ENCODE results near the gene PRKCA. TPM values are rescaled to one million over a fixed set of nuclear protein-coding genes. Genes with fewer than 3 reads are reported as not detected.

Gene PRKCA
- total RNA-seq, 1 experiment from 2014 or later, result 36.1 TPM

- Histone ChIP-seq H3K9me3 (replicated peaks) (no peaks in the 10 kb centered on the region), H3K4me1 (replicated peaks) (peaks cover 31% of the 10 kb centered on the region), H3K27ac (peak overlapping the region; percentile 63), H3K36me3 (no peaks in the 10 kb centered on the region), H3K27me3 (replicated peaks) (no peaks in the 10 kb centered on the region), H3K4me3 (no peak overlapping the region)
- DNase-seq (ENCODE audit: low read depth in 1 of 2, low spot score in 2 of 2), result peak; percentile 84 to 91
Measured at GRCh38 chr17:66494023-66494803, 191.8 kb downstream of the PRKCA start.

- peaks cover 31% of the 10 kb centered on the region for H3K4me1 ChIP-seq (replicated peaks)
- no peaks in the 10 kb centered on the region for H3K9me3 ChIP-seq (replicated peaks)
- DNase-seq (ENCODE audit: low read depth in 1 of 2, low spot score in 2 of 2), result no peak
- no peak overlapping the region for H3K27ac ChIP-seq
- no peaks in the 10 kb centered on the region for H3K36me3 ChIP-seq
- H3K27me3 ChIP-seq (replicated peaks), result no peaks in the 10 kb centered on the region
- H3K4me3 ChIP-seq, result no peak overlapping the region
Measured at GRCh38 chr17:66495035-66495434, 192.6 kb downstream of the PRKCA start.

- Histone ChIP-seq H3K4me3 (no peak overlapping the region), H3K27me3 (replicated peaks) (no peaks in the 10 kb centered on the region), H3K27ac (no peak overlapping the region), H3K4me1 (replicated peaks) (peaks cover 31% of the 10 kb centered on the region), H3K36me3 (no peaks in the 10 kb centered on the region), H3K9me3 (replicated peaks) (no peaks in the 10 kb centered on the region)
- no peak for DNase-seq (ENCODE audit: low read depth in 1 of 2, low spot score in 2 of 2)
Measured at GRCh38 chr17:66496306-66496705, 193.9 kb downstream of the PRKCA start.

- Histone ChIP-seq H3K4me1 (replicated peaks) (peaks cover 35% of the 10 kb centered on the region), H3K27me3 (replicated peaks) (no peaks in the 10 kb centered on the region), H3K9me3 (replicated peaks) (no peaks in the 10 kb centered on the region), H3K4me3 (no peak overlapping the region), H3K36me3 (no peaks in the 10 kb centered on the region), H3K27ac (no peak overlapping the region)
- DNase-seq (ENCODE audit: low read depth in 1 of 2, low spot score in 2 of 2), result no peak
Measured at GRCh38 chr17:66498580-66498979, 196.2 kb downstream of the PRKCA start.

GRCh38 chr17:66506641-66507040 lies 204.2 kb downstream of the PRKCA start:
- H3K4me1 ChIP-seq (replicated peaks), result peaks cover 66% of the 10 kb centered on the region

GRCh38 chr17:66507103-66507923 lies 204.9 kb downstream of the PRKCA start:
- H3K27ac ChIP-seq, result peak overlapping the region; percentile 66
- peaks cover 60% of the 10 kb centered on the region for H3K4me1 ChIP-seq (replicated peaks)
- H3K36me3 ChIP-seq, result no peaks in the 10 kb centered on the region
- no peaks in the 10 kb centered on the region for H3K27me3 ChIP-seq (replicated peaks)
- peak in 1 of 2 experiments; percentile 79 for DNase-seq (ENCODE audit: low read depth in 1 of 2, low spot score in 2 of 2)
- no peak overlapping the region for H3K4me3 ChIP-seq
- no peaks in the 10 kb centered on the region for H3K9me3 ChIP-seq (replicated peaks)

More at GRCh38 chr17:66506641-66507040, 204.2 kb downstream of the PRKCA start:
- H3K9me3 ChIP-seq (replicated peaks), result no peaks in the 10 kb centered on the region
- H3K36me3 ChIP-seq, result no peaks in the 10 kb centered on the region
- no peaks in the 10 kb centered on the region for H3K27me3 ChIP-seq (replicated peaks)
- peak in 1 of 2 experiments; percentile 50 for DNase-seq (ENCODE audit: low read depth in 1 of 2, low spot score in 2 of 2)
- no peak overlapping the region for H3K4me3 ChIP-seq
- peak overlapping the region; percentile 66; the same call in 1 of the 2 replicates for H3K27ac ChIP-seq

GRCh38 chr17:66507982-66508760 lies 205.8 kb downstream of the PRKCA start:
- no peaks in the 10 kb centered on the region for H3K9me3 ChIP-seq (replicated peaks)
- no peaks in the 10 kb centered on the region for H3K27me3 ChIP-seq (replicated peaks)
- no peak overlapping the region for H3K4me3 ChIP-seq
- H3K36me3 ChIP-seq, result no peaks in the 10 kb centered on the region
- H3K27ac ChIP-seq, result peak overlapping the region; percentile 66
- DNase-seq (ENCODE audit: low read depth in 1 of 2, low spot score in 2 of 2), result peak; percentile 61 to 79
- peaks cover 52% of the 10 kb centered on the region for H3K4me1 ChIP-seq (replicated peaks)

- Histone ChIP-seq H3K9me3 (replicated peaks) (no peaks in the 10 kb centered on the region), H3K36me3 (no peaks in the 10 kb centered on the region), H3K27ac (peak overlapping the region; percentile 66), H3K4me1 (replicated peaks) (peaks cover 43% of the 10 kb centered on the region), H3K4me3 (no peak overlapping the region), H3K27me3 (replicated peaks) (no peaks in the 10 kb centered on the region)
- peak; percentile 65 to 75 for DNase-seq (ENCODE audit: low read depth in 1 of 2, low spot score in 2 of 2)
Measured at GRCh38 chr17:66508896-66509844, 206.8 kb downstream of the PRKCA start.

- H3K9me3 ChIP-seq (replicated peaks), result no peaks in the 10 kb centered on the region
- peak overlapping the region; percentile 66 for H3K27ac ChIP-seq
- no peak for DNase-seq (ENCODE audit: low read depth in 1 of 2, low spot score in 2 of 2)
- H3K4me1 ChIP-seq (replicated peaks), result peaks cover 43% of the 10 kb centered on the region
- no peaks in the 10 kb centered on the region for H3K36me3 ChIP-seq
- H3K4me3 ChIP-seq, result no peak overlapping the region
- no peaks in the 10 kb centered on the region for H3K27me3 ChIP-seq (replicated peaks)
Measured at GRCh38 chr17:66509926-66510325, 207.5 kb downstream of the PRKCA start.

GRCh38 chr17:66511135-66511534 lies 208.7 kb downstream of the PRKCA start:
- H3K36me3 ChIP-seq, result no peaks in the 10 kb centered on the region
- no peaks in the 10 kb centered on the region for H3K9me3 ChIP-seq (replicated peaks)
- no peak overlapping the region for H3K27ac ChIP-seq
- no peaks in the 10 kb centered on the region for H3K27me3 ChIP-seq (replicated peaks)
- H3K4me3 ChIP-seq, result no peak overlapping the region
- no peak for DNase-seq (ENCODE audit: low read depth in 1 of 2, low spot score in 2 of 2)
- H3K4me1 ChIP-seq (replicated peaks), result peaks cover 43% of the 10 kb centered on the region

- H3K4me1 ChIP-seq (replicated peaks), result peaks cover 11% of the 10 kb centered on the region
- H3K36me3 ChIP-seq, result no peaks in the 10 kb centered on the region
- no peaks in the 10 kb centered on the region for H3K27me3 ChIP-seq (replicated peaks)
- DNase-seq (ENCODE audit: low read depth in 1 of 2, low spot score in 2 of 2), result no peak
- no peaks in the 10 kb centered on the region for H3K9me3 ChIP-seq (replicated peaks)
- H3K4me3 ChIP-seq, result no peak overlapping the region
- no peak overlapping the region for H3K27ac ChIP-seq
Measured at GRCh38 chr17:66514227-66514806, 211.9 kb downstream of the PRKCA start.

- no peaks in the 10 kb centered on the region; the same call in 1 of the 2 replicates for H3K4me1 ChIP-seq (replicated peaks)
- no peaks in the 10 kb centered on the region for H3K9me3 ChIP-seq (replicated peaks)
- H3K27me3 ChIP-seq (replicated peaks), result no peaks in the 10 kb centered on the region
- no peak overlapping the region for H3K4me3 ChIP-seq
- H3K27ac ChIP-seq, result no peak overlapping the region
- H3K36me3 ChIP-seq, result no peaks in the 10 kb centered on the region
- DNase-seq (ENCODE audit: low read depth in 1 of 2, low spot score in 2 of 2), result no peak
Measured at GRCh38 chr17:66515974-66516373, 213.6 kb downstream of the PRKCA start.

Data from SJSA1 (cell line).